Thyroid gland (tissue), 4 donors: ENCODE results near the gene RELA.

ENCODE experiments used
- POLR2A ChIP-seq, 2 donors: fragments of 450-650 bp; IDR thresholded peaks; one replicate each; pipeline ENCODE4 v1.6.1; 2017; ENCODE audit warnings: antibody characterized with exemption in 2 of 2, mild to moderate bottlenecking in 2 of 2, moderate library complexity in 1 of 2
- TF ChIP-seq, protein P1 (sequence below), 6 experiments: fragments of 200-600 bp in 3 of 6; fragments of 450-650 bp in 3 of 6; sonication (generic) in 3 of 6; IDR thresholded peaks; one replicate each; pipeline ENCODE4 v1.5.1; 2016 to 2019; ENCODE audit warnings: antibody characterized with exemption in 6 of 6, mild to moderate bottlenecking in 2 of 6, inconsistent platforms in 1 of 6, moderate library complexity in 1 of 6

DNA sequence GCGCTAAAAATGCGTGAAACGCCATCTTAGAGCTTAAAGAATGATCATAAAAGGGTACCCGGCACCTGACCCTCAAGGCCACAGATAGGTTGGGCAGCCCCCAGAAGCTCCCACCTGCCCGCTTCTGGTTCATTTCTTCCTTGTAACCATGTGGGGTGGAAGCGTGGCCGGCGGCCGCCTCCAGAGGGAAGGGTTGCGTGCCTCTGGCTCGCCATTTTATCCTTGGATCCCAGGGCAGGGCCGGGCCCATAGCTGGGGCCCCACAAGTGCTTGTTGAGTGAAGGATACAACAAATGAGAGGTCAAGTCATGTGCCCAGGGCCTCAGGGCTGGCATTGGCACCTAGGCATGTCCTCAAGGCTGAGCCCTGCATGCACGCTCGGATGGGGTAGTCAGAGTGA lies 41.3 kb downstream of the RELA start:
- TF ChIP-seq, protein P1, sequence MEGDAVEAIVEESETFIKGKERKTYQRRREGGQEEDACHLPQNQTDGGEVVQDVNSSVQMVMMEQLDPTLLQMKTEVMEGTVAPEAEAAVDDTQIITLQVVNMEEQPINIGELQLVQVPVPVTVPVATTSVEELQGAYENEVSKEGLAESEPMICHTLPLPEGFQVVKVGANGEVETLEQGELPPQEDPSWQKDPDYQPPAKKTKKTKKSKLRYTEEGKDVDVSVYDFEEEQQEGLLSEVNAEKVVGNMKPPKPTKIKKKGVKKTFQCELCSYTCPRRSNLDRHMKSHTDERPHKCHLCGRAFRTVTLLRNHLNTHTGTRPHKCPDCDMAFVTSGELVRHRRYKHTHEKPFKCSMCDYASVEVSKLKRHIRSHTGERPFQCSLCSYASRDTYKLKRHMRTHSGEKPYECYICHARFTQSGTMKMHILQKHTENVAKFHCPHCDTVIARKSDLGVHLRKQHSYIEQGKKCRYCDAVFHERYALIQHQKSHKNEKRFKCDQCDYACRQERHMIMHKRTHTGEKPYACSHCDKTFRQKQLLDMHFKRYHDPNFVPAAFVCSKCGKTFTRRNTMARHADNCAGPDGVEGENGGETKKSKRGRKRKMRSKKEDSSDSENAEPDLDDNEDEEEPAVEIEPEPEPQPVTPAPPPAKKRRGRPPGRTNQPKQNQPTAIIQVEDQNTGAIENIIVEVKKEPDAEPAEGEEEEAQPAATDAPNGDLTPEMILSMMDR (IDR thresholded peaks at IDR 0.05) = no peak
- no peak for TF ChIP-seq POLR2A (IDR thresholded peaks at IDR 0.05)
